Mammary epithelial cell (primary cell): Measurements from ENCODE around the gene GFER.

Experiments used
- EZH2 ChIP-seq: IDR thresholded peaks from 2 replicates; pipeline ENCODE4 v1.6.1; 2012; ENCODE audit warnings: low read length, inconsistent platforms, borderline replicate concordance
- TF ChIP-seq, protein P1 (sequence below), 2 donors: IDR thresholded peaks in 1 of 2; conservative IDR thresholded peaks in 1 of 2; 2 replicates each; pipeline ENCODE4 v1.5.1; 2011 to 2012; ENCODE audit warnings: inconsistent platforms in 2 of 2, low read length in 2 of 2, mild to moderate bottlenecking in 2 of 2, control low read depth in 1 of 2, low read depth in 1 of 2; ENCODE audit not compliant: insufficient read depth in 1 of 2; ENCODE audit errors: extremely low read depth in 1 of 2

DNA sequence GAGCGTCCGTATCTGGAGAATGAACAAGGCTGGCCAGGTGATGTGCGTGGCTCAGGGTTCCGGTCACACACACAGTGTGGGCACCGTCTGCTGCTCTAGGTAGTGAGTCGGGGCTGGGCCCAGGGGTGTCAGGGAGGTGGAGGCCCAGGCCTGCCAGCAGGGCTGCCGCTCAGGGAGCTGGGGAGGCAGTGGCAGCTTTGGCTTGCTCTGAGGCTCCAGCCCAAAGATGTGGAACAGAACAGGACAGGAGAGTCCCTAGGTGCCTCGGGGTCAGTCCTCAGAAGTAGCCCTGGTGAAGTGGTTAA is 7.8 kb upstream of the GFER start:
- TF ChIP-seq, protein P1, sequence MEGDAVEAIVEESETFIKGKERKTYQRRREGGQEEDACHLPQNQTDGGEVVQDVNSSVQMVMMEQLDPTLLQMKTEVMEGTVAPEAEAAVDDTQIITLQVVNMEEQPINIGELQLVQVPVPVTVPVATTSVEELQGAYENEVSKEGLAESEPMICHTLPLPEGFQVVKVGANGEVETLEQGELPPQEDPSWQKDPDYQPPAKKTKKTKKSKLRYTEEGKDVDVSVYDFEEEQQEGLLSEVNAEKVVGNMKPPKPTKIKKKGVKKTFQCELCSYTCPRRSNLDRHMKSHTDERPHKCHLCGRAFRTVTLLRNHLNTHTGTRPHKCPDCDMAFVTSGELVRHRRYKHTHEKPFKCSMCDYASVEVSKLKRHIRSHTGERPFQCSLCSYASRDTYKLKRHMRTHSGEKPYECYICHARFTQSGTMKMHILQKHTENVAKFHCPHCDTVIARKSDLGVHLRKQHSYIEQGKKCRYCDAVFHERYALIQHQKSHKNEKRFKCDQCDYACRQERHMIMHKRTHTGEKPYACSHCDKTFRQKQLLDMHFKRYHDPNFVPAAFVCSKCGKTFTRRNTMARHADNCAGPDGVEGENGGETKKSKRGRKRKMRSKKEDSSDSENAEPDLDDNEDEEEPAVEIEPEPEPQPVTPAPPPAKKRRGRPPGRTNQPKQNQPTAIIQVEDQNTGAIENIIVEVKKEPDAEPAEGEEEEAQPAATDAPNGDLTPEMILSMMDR (conservative IDR thresholded peaks at IDR 0.05 in 1 of 2, IDR thresholded peaks at IDR 0.05 in 1 of 2; ENCODE audit: extremely low read depth in 1 of 2, insufficient read depth in 1 of 2, low read depth in 1 of 2, low read length in 2 of 2), result no peak
- TF ChIP-seq EZH2, result no peak
